Hippocampal formation (tissue), 2 donors: ENCODE measurements around the gene LHFPL3.
A peak's percentile ranks its signal among the peaks of the same experiment; 100 is the strongest.
"Not testable (repeated sequence)": the region's sequence is repeated elsewhere in the genome, so short reads cannot be mapped to it uniquely, and the experiment has no call there.

Source experiments
- DNase-seq, 2 donors: peaks; one replicate each; lab custom pipeline; 2025; lab: John Stamatoyannopoulos, UW

LHFPL3 gene

GRCh38 chr7:104482362-104483037 is 154.1 kb downstream of the LHFPL3 start:
- peak in 1 of 2 donors; percentile 3 for DNase-seq

GRCh38 chr7:104486931-104487330 is 158.5 kb downstream of the LHFPL3 start:
- no peak for DNase-seq

DNA sequence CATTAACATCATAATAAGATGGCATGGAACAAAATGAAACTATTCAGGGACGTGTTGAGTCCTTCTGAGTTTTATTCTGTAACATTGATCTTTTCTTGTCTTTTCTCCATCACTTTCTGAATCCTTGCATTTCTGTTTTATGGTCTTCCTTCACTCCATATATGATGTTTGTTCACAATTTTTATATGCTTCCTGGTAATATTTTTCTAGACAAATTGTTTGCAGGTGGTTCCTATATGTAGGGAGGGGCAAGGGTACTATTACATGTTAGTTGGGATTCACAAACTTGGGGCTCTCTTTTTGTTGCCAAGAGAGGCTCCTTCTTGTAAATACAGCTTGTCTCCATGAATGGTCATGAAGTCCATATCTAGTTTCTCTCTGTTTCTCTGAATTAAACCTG is 159.2 kb downstream of the LHFPL3 start:
- no peak for DNase-seq

DNA sequence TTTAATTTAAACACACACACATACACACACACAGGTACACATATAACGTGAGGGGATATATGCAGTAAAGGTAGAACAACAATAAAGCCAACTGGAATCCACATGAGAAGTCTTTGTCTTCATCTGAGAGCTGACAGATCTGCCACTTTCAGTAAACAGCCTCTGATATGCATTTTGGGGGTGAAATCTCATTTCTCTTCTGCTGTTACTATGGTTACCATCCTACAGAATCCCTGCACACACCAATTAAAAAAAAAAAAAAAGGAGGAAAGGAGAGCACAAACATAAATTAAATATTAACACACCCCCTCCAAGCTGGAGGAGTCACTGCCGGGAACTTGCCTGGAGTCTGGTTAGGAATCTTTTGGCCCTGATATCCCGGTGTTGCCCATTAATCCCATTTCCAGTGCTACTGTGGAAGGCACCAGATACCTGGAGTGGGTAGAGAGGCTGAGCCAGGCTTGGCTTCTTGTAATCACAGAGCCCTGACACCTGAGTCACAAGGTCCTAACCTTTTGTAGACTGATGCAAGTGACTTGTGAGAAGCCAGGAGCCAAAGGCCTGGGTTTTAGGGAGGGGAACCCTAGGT is 169.1 kb downstream of the LHFPL3 start:
- DNase-seq: no peak

DNA sequence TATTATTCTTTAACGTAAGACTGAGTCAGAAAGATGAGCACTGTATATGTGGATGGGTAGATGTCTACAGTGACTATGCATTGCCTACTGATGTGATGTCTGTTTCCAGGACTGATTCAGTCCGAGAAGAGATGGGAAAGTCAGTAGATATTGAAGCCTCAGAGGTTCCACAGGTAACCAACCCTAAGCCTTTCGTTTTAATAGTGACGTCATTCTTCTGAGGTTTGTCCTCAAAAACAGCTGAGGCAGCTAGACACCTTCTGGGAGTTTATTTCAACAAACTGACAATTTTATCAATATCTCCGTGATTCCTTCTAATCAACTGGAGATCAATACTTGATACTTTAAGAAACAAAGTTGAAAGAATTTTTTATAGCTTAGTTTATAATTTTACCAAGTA is 171.6 kb downstream of the LHFPL3 start:
- DNase-seq: no peak

- DNase-seq: no peak
Measured at GRCh38 chr7:104509874-104510273, 181.5 kb downstream of the LHFPL3 start.

DNA sequence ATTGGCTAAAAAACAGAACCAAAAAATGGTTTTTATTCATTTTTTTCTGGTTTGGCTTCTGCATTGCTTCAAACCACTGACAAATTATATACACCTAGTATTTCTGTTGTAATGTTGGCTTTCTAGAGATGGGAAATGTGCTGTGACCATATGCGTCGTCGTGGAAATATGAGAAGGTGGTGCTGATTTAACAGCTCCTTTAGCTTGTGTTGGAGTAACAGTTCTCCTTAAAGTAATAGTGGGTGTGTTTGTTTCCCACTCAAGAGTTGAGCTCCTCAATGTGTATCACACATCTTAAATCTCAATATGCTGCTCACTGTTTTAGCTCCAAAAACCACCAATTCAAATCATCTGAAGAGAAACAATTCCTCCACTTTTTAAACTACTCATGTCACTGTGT is 196.4 kb downstream of the LHFPL3 start:
- DNase-seq: no peak

DNA sequence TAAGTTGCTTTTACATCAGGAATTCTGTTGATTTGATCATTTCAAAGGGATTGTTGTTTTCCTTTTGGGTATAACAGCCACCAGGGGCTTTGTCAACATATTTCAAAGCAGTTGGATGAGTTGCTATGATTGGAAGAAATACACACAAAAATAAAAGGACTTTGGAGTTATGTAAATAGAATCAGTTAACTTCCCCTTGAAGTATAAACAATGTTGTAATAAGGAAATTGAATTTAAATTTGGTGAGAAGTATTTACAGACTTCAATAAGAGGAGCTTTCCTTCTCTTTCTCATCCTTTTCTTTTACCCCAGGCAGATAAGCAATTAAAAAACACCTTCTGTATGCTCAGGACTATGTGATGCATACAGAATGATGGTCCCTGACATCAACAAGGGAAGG is 199.7 kb downstream of the LHFPL3 start:
- DNase-seq: no peak

DNA sequence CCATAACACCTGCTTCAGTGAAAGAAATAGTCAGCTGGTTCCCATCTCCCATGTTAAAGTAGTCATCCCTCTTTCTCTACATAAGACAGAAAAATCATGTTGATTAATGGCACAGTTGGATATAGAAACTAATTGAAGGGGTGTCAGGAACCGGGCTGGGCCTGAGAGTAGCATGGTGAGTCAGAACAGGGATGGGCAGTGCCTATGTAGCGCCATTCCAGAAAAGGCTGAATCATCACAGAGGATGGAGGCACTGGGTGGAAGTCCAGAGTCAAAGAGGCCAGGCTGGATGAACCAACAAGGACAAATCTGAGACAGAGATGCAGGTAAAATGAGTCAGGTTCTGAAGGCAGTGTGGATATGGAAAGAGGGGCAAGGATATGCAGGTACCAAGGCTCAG is 201.2 kb downstream of the LHFPL3 start:
- no peak for DNase-seq

DNA sequence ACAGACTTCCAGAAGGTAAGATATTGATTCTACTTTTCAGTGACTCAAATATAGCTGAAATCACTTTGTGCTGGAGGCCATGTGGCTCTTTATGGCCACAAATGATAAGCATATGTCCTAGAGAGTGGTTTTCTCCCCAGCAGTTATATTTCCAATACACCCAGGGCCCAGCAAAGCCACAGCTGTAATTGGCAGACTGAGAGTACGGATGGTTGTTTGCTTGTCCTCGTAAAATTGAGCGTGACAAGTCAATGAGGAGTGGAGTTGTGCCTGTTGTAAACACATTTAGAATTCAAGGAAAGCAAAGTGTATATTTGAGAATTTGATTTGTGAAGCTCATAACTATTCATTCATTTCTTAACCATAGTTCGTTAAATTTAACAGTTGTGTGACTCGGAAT is 201.8 kb downstream of the LHFPL3 start:
- no peak for DNase-seq

- DNase-seq: no peak
Measured at GRCh38 chr7:104534149-104534548, 205.7 kb downstream of the LHFPL3 start.

- DNase-seq: no peak
Measured at GRCh38 chr7:104535841-104536240, 207.4 kb downstream of the LHFPL3 start.

DNA sequence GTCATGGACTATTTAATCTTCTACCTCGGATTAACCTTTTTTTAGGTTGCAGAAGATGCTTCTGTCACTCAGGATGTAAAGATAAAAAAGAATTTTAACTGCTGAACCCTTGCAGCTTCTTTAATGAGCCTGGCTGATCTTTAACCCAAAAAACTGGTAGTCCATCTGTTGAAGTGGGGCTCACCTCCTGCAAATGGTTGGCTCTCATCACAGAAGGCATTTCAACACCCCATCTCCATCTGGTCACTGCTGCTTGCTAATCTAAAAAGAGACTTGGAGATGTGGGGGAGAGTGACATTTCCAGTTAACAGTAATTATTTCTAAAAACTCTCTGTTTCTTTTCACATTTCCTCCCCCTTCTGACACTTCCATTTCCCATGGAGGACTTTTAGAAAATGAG is 208.6 kb downstream of the LHFPL3 start:
- no peak for DNase-seq

GRCh38 chr7:104538152-104538551 is 209.7 kb downstream of the LHFPL3 start:
- no peak for DNase-seq

DNA sequence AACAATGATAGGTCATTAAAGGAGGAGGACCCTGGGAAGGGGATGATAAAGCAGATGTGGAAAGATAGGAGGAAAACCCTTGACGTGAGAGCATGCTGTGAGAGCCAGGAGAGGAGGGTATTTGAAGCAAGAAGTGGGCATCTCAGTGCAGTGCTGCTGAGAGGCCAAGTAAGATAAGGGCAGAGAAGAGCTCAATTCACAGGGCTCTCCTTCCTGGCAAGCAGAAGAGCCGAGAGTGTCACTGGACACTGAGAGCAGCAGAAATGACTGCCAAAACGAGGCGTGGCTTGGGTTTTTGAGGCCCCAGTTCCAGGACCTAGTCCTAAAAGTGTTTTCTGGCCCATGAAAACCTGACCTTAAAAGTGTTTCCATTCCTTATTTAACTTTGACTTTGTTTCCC is 213.5 kb downstream of the LHFPL3 start:
- no peak for DNase-seq

GRCh38 chr7:104548861-104549260 is 220.5 kb downstream of the LHFPL3 start:
- no peak for DNase-seq

- DNase-seq: no peak
Measured at GRCh38 chr7:104550362-104550761, 222.0 kb downstream of the LHFPL3 start.

DNA sequence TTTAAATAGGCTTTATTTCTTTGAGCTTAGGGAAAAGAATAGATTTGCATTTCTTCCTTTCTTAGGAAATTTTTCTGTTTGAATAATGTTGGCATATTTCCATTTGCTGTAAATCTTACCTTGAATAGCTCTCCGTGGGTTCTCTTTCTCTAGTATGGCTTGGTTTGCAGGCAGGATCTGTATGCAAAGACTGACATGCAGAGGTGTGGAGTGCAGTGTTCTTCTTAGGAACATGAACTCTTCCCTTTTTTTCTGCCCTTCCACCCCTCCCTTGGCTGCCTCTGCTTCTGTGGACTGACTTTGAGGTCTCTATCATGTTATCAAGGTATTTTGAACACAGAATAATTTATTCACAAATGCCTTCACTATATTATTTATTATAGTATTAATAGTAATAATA is 222.8 kb downstream of the LHFPL3 start:
- no peak for DNase-seq

GRCh38 chr7:104552102-104552501 is 223.7 kb downstream of the LHFPL3 start:
- DNase-seq: peak in 1 of 2 donors; percentile 6

- no peak for DNase-seq
Measured at GRCh38 chr7:104553074-104553473, 224.7 kb downstream of the LHFPL3 start.

GRCh38 chr7:104563350-104563901 is 235.0 kb downstream of the LHFPL3 start:
- not testable (repeated sequence) for DNase-seq

- DNase-seq: no peak
Measured at GRCh38 chr7:104569751-104570150, 241.3 kb downstream of the LHFPL3 start.

DNA sequence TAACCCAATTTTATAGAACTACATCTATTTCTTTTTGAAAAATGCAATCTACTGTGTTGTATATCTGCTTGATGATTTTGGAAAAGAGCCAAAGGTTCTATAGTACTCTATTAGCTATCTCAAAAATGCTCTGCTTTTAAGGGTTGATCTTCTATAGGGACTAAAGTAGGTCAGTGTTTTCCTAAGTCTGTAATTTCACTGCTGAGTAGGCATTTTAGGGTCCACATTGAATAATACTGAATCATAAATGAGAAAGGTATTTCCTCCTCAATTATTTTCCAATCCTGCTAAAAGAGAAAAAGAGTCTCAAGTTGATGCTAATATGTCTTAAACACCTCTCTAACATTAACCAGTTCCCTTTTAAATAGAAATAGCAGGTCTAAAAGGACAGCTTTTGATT is 244.2 kb downstream of the LHFPL3 start:
- no peak for DNase-seq

DNA sequence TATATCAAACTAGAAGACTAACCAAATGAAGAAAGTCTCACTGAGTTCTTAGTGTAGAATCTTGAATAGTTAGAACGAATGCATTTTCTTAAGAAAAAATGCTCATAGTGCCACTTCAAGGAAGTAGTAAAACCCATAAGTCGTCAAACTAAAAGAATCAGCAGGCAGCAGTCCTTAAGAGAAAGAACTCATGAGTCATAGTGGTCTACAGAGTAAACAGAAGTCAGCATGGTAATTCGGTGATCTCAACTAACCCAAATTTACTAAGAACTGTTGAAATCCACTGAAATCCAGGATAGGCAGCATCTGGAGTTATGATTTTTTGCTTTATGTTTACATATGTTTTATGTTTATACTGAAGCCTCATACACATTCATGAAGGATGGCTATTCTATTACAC is 256.2 kb downstream of the LHFPL3 start:
- DNase-seq: no peak
